SK-N-SH (cell line): ENCODE measurements around the gene UBE3C. TPM values are rescaled to one million over a fixed set of nuclear protein-coding genes. Genes with fewer than 3 reads are reported as not detected.

Experiments
- CTCF ChIA-PET: fragments of 300-600, 350-600 bp; formaldehyde crosslinking; extraction: SDS; loops from one replicate; lab custom pipeline; 2021; lab: Yijun Ruan, JAX
- POLR2A ChIA-PET: fragments of 350-600 bp; sonication (Branson Sonifier 250); formaldehyde crosslinking; extraction: SDS; loops from one replicate; lab custom pipeline; 2020; ENCODE audit warnings: antibody characterized with exemption, inconsistent platforms; lab: Yijun Ruan, JAX
- DNase-seq: peaks from one replicate; pipeline ENCODE4 v3.0.0; 2012
- H2AFZ ChIP-seq: fragments of 200-600 bp; sonication (generic); 2 replicates; pipeline ENCODE4 v1.8.1; 2016; ENCODE audit warnings: antibody characterized with exemption, mild to moderate bottlenecking, low read depth
- H3F3A ChIP-seq: fragments of 200-600 bp; sonication (generic); replicated peaks from 2 replicates; pipeline ENCODE3; 2016; ENCODE audit warnings: antibody characterized with exemption, mild to moderate bottlenecking; ENCODE audit not compliant: insufficient read depth
- H3K27ac ChIP-seq, 2 experiments: fragments of 200-500 bp in 1 of 2; fragments of 200-600 bp in 1 of 2; sonication (Bioruptor generic) in 1 of 2; sonication (generic), shearing (Covaris generic) in 1 of 2; 2 replicates each; pipeline versions ENCODE4 v1.5.1 to v1.6.1; 2014 to 2016; ENCODE audit warnings: low read depth in 2 of 2, inconsistent platforms in 1 of 2, low read length in 1 of 2, mild to moderate bottlenecking in 1 of 2, mixed read lengths in 1 of 2
- H3K27me3 ChIP-seq: fragments of 200-600 bp; sonication (generic), shearing (Covaris generic); 2 replicates; pipeline ENCODE4 v1.6.1; 2016; ENCODE audit warnings: mixed run types; ENCODE audit not compliant: insufficient read depth
- H3K36me3 ChIP-seq, 2 experiments: fragments of 200-500 bp in 1 of 2; fragments of 200-600 bp in 1 of 2; sonication (Bioruptor generic) in 1 of 2; sonication (generic) in 1 of 2; replicated peaks in 1 of 2; 2 replicates each; pipeline versions ENCODE3 to v1.5.1; 2014 to 2016; ENCODE audit warnings: low read length in 1 of 2, mild to moderate bottlenecking in 1 of 2; ENCODE audit not compliant: insufficient read depth in 2 of 2, control insufficient read depth in 1 of 2
- H3K4me1 ChIP-seq, 2 experiments: fragments of 200-500 bp in 1 of 2; fragments of 200-600 bp in 1 of 2; sonication (Bioruptor generic) in 1 of 2; sonication (generic), shearing (Covaris generic) in 1 of 2; 2 replicates each; pipeline versions ENCODE4 v1.5.1 to v1.6.1; 2014 to 2016; ENCODE audit warnings: low read depth in 1 of 2, low read length in 1 of 2, mixed run types in 1 of 2; ENCODE audit not compliant: insufficient read depth in 2 of 2, control insufficient read depth in 1 of 2
- H3K4me2 ChIP-seq: fragments of 200-600 bp; sonication (generic), shearing (Covaris generic); 2 replicates; pipeline ENCODE4 v1.6.1; 2017; ENCODE audit warnings: mixed run types
- H3K4me3 ChIP-seq, 2 experiments: fragments of 200-500 bp in 1 of 2; fragments of 200-600 bp in 1 of 2; sonication (Bioruptor generic) in 1 of 2; sonication (generic), shearing (Covaris generic) in 1 of 2; 2 replicates each; pipeline versions ENCODE4 v1.5.1 to v1.8.1; 2014 to 2016; ENCODE audit warnings: low read depth in 2 of 2, inconsistent platforms in 1 of 2, low read length in 1 of 2, mild to moderate bottlenecking in 1 of 2, mixed read lengths in 1 of 2, moderate library complexity in 1 of 2
- H3K79me2 ChIP-seq: fragments of 200-600 bp; sonication (generic); 2 replicates; pipeline ENCODE4 v1.8.1; 2017; ENCODE audit warnings: mild to moderate bottlenecking; ENCODE audit not compliant: insufficient read depth
- H3K9ac ChIP-seq: fragments of 200-600 bp; sonication (generic); 2 replicates; pipeline ENCODE4 v1.6.1; 2017; ENCODE audit warnings: mixed run types
- H3K9me2 ChIP-seq: fragments of 200-600 bp; sonication (generic); 2 replicates; pipeline ENCODE4 v1.6.1; 2017; ENCODE audit warnings: mixed run types
- H3K9me3 ChIP-seq: fragments of 200-600 bp; sonication (generic); 2 replicates; pipeline ENCODE4 v1.6.1; 2017; ENCODE audit warnings: mixed run types, mild to moderate bottlenecking, moderate library complexity
- H4K20me1 ChIP-seq: fragments of 200-600 bp; sonication (generic); 2 replicates; pipeline ENCODE4 v1.6.1; 2017; ENCODE audit warnings: mild to moderate bottlenecking, mixed run types; ENCODE audit not compliant: insufficient read depth
- ELF1 ChIP-seq: IDR thresholded peaks from 2 replicates; pipeline ENCODE4 v1.4.0; 2012
- EP300 ChIP-seq, 2 experiments: IDR thresholded peaks; 2 replicates each; pipeline versions ENCODE4 v1.4.0 to v1.6.1; 2012; ENCODE audit warnings: borderline replicate concordance in 1 of 2, low read depth in 1 of 2, low read length in 1 of 2
- FOSL2 ChIP-seq: IDR thresholded peaks from 2 replicates; pipeline ENCODE4 v1.4.0; 2012; ENCODE audit warnings: low read depth, mild to moderate bottlenecking, moderate library complexity, borderline replicate concordance
- FOXM1 ChIP-seq: IDR thresholded peaks from 2 replicates; pipeline ENCODE4 v1.4.0; 2012; ENCODE audit warnings: low read depth, mild to moderate bottlenecking
- GABPA ChIP-seq: IDR thresholded peaks from 2 replicates; pipeline ENCODE4 v1.4.0; 2012; ENCODE audit warnings: low read depth, mild to moderate bottlenecking
- GATA2 ChIP-seq: sonication (generic); formaldehyde crosslinking; IDR thresholded peaks from 2 replicates; pipeline ENCODE4 v1.5.0; 2020; ENCODE audit warnings: mild to moderate bottlenecking, missing genetic modification reagents
- MEF2A ChIP-seq: IDR thresholded peaks from 2 replicates; pipeline ENCODE4 v1.4.0; 2012; ENCODE audit warnings: low read depth, borderline replicate concordance
- NFIC ChIP-seq: IDR thresholded peaks from 2 replicates; pipeline ENCODE4 v1.4.0; 2012; ENCODE audit warnings: borderline replicate concordance
- NRF1 ChIP-seq: IDR thresholded peaks from 2 replicates; pipeline ENCODE4 v1.6.1; 2012; ENCODE audit warnings: low read depth, mild to moderate bottlenecking, low read length
- RFX5 ChIP-seq: IDR thresholded peaks from 2 replicates; pipeline ENCODE4 v1.6.1; 2012; ENCODE audit warnings: mild to moderate bottlenecking, improper control_type of control experiment, low read length
- RXRA ChIP-seq: IDR thresholded peaks from 2 replicates; pipeline ENCODE4 v1.4.0; 2012; ENCODE audit warnings: low read depth, mild to moderate bottlenecking, borderline replicate concordance
- SIN3A ChIP-seq: IDR thresholded peaks from 2 replicates; pipeline ENCODE4 v1.6.1; 2012; ENCODE audit warnings: low read depth, mild to moderate bottlenecking, low read length, moderate library complexity, borderline replicate concordance
- SMC3 ChIP-seq: IDR thresholded peaks from 2 replicates; pipeline ENCODE4 v1.6.1; 2012; ENCODE audit warnings: low read depth, low read length, improper control_type of control experiment
- TAF1 ChIP-seq: IDR thresholded peaks from 2 replicates; pipeline ENCODE4 v1.6.1; 2012; ENCODE audit warnings: low read depth, mild to moderate bottlenecking, low read length, moderate library complexity, borderline replicate concordance
- TCF12 ChIP-seq: IDR thresholded peaks from 2 replicates; pipeline ENCODE4 v1.4.0; 2012
- TEAD4 ChIP-seq: IDR thresholded peaks from 2 replicates; pipeline ENCODE4 v1.4.0; 2012; ENCODE audit warnings: mild to moderate bottlenecking, borderline replicate concordance; ENCODE audit not compliant: insufficient read depth
- YY1 ChIP-seq: IDR thresholded peaks from 2 replicates; pipeline ENCODE4 v1.4.0; 2012; ENCODE audit warnings: low read depth, mild to moderate bottlenecking
- WGBS: methylation state at CpG from one replicate; pipeline ENCODE4 v1.1.6; 2017; ENCODE audit warnings: low lambda C conversion rate; 5-methylcytosine and 5-hydroxymethylcytosine counted together
- polyA plus RNA-seq, 3 experiments: library from polyadenylated mRNA; depleted of rRNA; stranded (reverse); fragments of >200 nt; gene quantifications; 2 replicates each; pipeline ENCODE4 v1.2.3, GENCODE V29; 2012
- TF ChIP-seq, protein P1 (sequence below): fragments of 150-350 bp; IDR thresholded peaks from 2 replicates; pipeline ENCODE4 v1.6.1; 2016; ENCODE audit warnings: mild to moderate bottlenecking, low read depth, low read length
- TF ChIP-seq, protein P2 (sequence below): IDR thresholded peaks from 2 replicates; pipeline ENCODE4 v1.4.0; 2012; ENCODE audit warnings: low read depth
- TF ChIP-seq, protein P3 (sequence below): IDR thresholded peaks from 2 replicates; pipeline ENCODE4 v1.6.1; 2012; ENCODE audit warnings: mild to moderate bottlenecking, low read depth, low read length, moderate library complexity

Gene UBE3C
- polyA plus RNA-seq, 1 of the 3 experiments (the other 2 are of a cell fraction): 48.4 TPM

DNA sequence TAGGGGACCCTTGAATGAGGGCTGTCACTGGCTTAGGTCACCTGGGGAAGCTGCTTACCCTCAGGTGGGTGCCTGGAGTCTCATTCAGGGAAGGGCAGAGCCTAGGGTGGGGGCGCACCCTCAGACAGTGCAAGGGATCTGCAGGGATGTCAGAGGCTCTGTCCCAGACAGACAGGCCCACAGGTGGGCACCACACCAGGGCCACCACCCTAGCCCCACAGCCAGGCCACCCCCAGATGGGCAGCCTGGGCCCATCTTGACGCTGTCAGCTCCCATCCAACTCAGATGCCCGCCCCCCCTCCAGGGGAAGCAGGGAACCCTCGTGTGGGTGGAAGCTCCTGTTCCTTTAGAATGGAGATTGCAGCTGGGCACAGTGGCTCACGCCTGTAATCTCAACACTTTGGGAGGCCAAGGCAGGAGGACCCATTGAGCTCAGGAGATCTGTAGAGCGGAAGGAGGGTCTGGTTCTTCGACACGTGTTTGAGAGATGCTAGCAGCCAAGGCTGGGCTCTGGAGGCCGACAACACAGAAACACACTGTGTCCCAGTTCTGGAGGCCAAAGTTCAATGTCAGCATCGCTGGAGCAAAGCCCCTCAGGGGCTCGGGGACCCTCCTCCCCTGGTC, 139.6 kb downstream of the UBE3C start:
- H3K36me3 ChIP-seq: no peaks in the 10 kb centered on the region
- no peaks in the 10 kb centered on the region for H3K79me2 ChIP-seq
- peaks cover 12% of the 10 kb centered on the region for H3F3A ChIP-seq
- TF ChIP-seq YY1: no peak
- TF ChIP-seq, protein P1, sequence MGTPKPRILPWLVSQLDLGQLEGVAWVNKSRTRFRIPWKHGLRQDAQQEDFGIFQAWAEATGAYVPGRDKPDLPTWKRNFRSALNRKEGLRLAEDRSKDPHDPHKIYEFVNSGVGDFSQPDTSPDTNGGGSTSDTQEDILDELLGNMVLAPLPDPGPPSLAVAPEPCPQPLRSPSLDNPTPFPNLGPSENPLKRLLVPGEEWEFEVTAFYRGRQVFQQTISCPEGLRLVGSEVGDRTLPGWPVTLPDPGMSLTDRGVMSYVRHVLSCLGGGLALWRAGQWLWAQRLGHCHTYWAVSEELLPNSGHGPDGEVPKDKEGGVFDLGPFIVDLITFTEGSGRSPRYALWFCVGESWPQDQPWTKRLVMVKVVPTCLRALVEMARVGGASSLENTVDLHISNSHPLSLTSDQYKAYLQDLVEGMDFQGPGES: no peak
- TF ChIP-seq, protein P2, sequence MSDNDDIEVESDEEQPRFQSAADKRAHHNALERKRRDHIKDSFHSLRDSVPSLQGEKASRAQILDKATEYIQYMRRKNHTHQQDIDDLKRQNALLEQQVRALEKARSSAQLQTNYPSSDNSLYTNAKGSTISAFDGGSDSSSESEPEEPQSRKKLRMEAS: no peak
- no peak for TF ChIP-seq TAF1
- TF ChIP-seq EP300 (IDR thresholded peaks at IDR 0.05; ENCODE audit: borderline replicate concordance in 1 of 2, low read depth in 1 of 2, low read length in 1 of 2): no peak
- TF ChIP-seq NFIC: no peak
- TF ChIP-seq NRF1: no peak
- no peak for TF ChIP-seq FOSL2
- no peak for TF ChIP-seq FOXM1
- TF ChIP-seq, protein P3, sequence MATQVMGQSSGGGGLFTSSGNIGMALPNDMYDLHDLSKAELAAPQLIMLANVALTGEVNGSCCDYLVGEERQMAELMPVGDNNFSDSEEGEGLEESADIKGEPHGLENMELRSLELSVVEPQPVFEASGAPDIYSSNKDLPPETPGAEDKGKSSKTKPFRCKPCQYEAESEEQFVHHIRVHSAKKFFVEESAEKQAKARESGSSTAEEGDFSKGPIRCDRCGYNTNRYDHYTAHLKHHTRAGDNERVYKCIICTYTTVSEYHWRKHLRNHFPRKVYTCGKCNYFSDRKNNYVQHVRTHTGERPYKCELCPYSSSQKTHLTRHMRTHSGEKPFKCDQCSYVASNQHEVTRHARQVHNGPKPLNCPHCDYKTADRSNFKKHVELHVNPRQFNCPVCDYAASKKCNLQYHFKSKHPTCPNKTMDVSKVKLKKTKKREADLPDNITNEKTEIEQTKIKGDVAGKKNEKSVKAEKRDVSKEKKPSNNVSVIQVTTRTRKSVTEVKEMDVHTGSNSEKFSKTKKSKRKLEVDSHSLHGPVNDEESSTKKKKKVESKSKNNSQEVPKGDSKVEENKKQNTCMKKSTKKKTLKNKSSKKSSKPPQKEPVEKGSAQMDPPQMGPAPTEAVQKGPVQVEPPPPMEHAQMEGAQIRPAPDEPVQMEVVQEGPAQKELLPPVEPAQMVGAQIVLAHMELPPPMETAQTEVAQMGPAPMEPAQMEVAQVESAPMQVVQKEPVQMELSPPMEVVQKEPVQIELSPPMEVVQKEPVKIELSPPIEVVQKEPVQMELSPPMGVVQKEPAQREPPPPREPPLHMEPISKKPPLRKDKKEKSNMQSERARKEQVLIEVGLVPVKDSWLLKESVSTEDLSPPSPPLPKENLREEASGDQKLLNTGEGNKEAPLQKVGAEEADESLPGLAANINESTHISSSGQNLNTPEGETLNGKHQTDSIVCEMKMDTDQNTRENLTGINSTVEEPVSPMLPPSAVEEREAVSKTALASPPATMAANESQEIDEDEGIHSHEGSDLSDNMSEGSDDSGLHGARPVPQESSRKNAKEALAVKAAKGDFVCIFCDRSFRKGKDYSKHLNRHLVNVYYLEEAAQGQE: no peak
- no peak for TF ChIP-seq GATA2 (CRISPR knock-in tag)
- TF ChIP-seq TEAD4: no peak
- TF ChIP-seq RFX5: no peak
- no peak for TF ChIP-seq TCF12
- no peak for TF ChIP-seq SIN3A
- no peak for TF ChIP-seq RXRA
- no peak for TF ChIP-seq ELF1
- no peak for TF ChIP-seq SMC3
- TF ChIP-seq GABPA: no peak
- TF ChIP-seq MEF2A: no peak
- no peaks in the 10 kb centered on the region for H4K20me1 ChIP-seq
- H3K27ac ChIP-seq: no peak overlapping the region
- POLR2A ChIA-PET: interaction anchor here (0.9 to 1.1 kb wide), 2 partner anchors 12 to 329 kb away, joined by 3 read pairs; partner anchors contain the start of gene NOM1
- no peaks in the 10 kb centered on the region for H3K9me3 ChIP-seq
- H3K9ac ChIP-seq: no peak overlapping the region
- no peaks in the 10 kb centered on the region for H3K9me2 ChIP-seq
- no peak overlapping the region for H3K4me3 ChIP-seq
- H3K4me2 ChIP-seq: no peak overlapping the region
- peaks cover 17 to 21% of the 10 kb centered on the region in 2 experiments; a peak in 3 of 4 replicates for H3K4me1 ChIP-seq
- no peak overlapping the region for H2AFZ ChIP-seq
- DNase-seq: peak; percentile 53
- H3K27me3 ChIP-seq: no peaks in the 10 kb centered on the region
- WGBS: 89% methylated on average over 11 of the region's 11 CpGs
- CTCF ChIA-PET: interaction anchor here (0.7 to 0.9 kb wide), 2 partner anchors 10 to 56 kb away, joined by 3 read pairs; no protein-coding TSS in a partner anchor
